Fibroblast of lung (primary cell): Measurements from ENCODE around the gene EIF4A2. TPM values are rescaled to one million over a fixed set of nuclear protein-coding genes. Genes with fewer than 3 reads are reported as not detected.
"Not testable (repeated sequence)": the region's sequence is repeated elsewhere in the genome, so short reads cannot be mapped to it uniquely, and the experiment has no call there.

Experiments
- DNase-seq, 2 donors: peaks; one replicate each; pipeline versions ENCODE4 v3.0.0 to v3.0.0-alpha.2; 2010; ENCODE audit warnings: low read depth in 2 of 2
- H2AFZ ChIP-seq: 2 replicates; pipeline ENCODE4 v1.5.1; 2012; ENCODE audit warnings: low read length, control low read depth, inconsistent platforms
- H3K27ac ChIP-seq: 2 replicates; pipeline ENCODE4 v1.5.1; 2011; ENCODE audit warnings: low read length, control low read depth; ENCODE audit not compliant: insufficient read depth
- H3K27me3 ChIP-seq: 2 replicates; pipeline ENCODE4 v1.5.1; 2011; ENCODE audit warnings: mild to moderate bottlenecking, low read length; ENCODE audit not compliant: control insufficient read depth, insufficient read depth
- H3K36me3 ChIP-seq: 2 replicates; pipeline ENCODE4 v1.5.1; 2011; ENCODE audit warnings: low read length; ENCODE audit not compliant: control insufficient read depth, insufficient read depth
- H3K4me1 ChIP-seq: 2 replicates; pipeline ENCODE4 v1.5.1; 2011; ENCODE audit warnings: low read length; ENCODE audit not compliant: control insufficient read depth, insufficient read depth; ENCODE audit errors: extremely low read depth
- H3K4me2 ChIP-seq: 2 replicates; pipeline ENCODE4 v1.5.1; 2011; ENCODE audit warnings: low read length, control low read depth; ENCODE audit not compliant: insufficient read depth; ENCODE audit errors: extremely low read depth
- H3K4me3 ChIP-seq, 4 experiments: fragments of 200-600 bp in 1 of 4; sonication (generic) in 1 of 4; replicated peaks in 1 of 4; 2 replicates each; pipeline ENCODE4 v1.5.1; 2011 to 2016; ENCODE audit warnings: low read length in 4 of 4, low read depth in 3 of 4, mild to moderate bottlenecking in 3 of 4, control low read depth in 2 of 4, inconsistent platforms in 1 of 4, mixed read lengths in 1 of 4; ENCODE audit not compliant: insufficient read depth in 1 of 4; ENCODE audit errors: control extremely low read depth in 1 of 4
- H3K79me2 ChIP-seq: 2 replicates; pipeline ENCODE4 v1.5.1; 2012; ENCODE audit warnings: mild to moderate bottlenecking, low read length, inconsistent platforms; ENCODE audit not compliant: control insufficient read depth, insufficient read depth
- H3K9ac ChIP-seq: 2 replicates; pipeline ENCODE4 v1.5.1; 2011; ENCODE audit warnings: mild to moderate bottlenecking, low read length, control low read depth; ENCODE audit not compliant: insufficient read depth
- H3K9me3 ChIP-seq: 2 replicates; pipeline ENCODE4 v1.5.1; 2012; ENCODE audit warnings: low read depth, low read length; ENCODE audit not compliant: control insufficient read depth, insufficient read depth
- H4K20me1 ChIP-seq: 2 replicates; pipeline ENCODE4 v1.5.1; 2011; ENCODE audit warnings: low read length; ENCODE audit not compliant: control insufficient read depth, insufficient read depth; ENCODE audit errors: extremely low read depth
- CTCF ChIP-seq, 2 donors: IDR thresholded peaks in 1 of 2; conservative IDR thresholded peaks in 1 of 2; 1 replicate in 1 of 2; 2 replicates in 1 of 2; pipeline ENCODE4 v1.5.1; 2011 to 2012; ENCODE audit warnings: low read length in 2 of 2, control low read depth in 1 of 2, inconsistent platforms in 1 of 2, low read depth in 1 of 2, mild to moderate bottlenecking in 1 of 2
- EZH2 ChIP-seq: IDR thresholded peaks from 2 replicates; pipeline ENCODE4 v1.5.1; 2012; ENCODE audit warnings: low read length, control low read depth, mild to moderate bottlenecking; ENCODE audit errors: missing control alignments
- polyA plus RNA-seq, 2 donors: library from polyadenylated mRNA; depleted of rRNA in 1 of 2; stranded (reverse) in 1 of 2; unstranded in 1 of 2; fragments of >200 nt; gene quantifications; 2 replicates each; pipeline ENCODE4 v1.2.1, GENCODE V29; 2011 to 2012; ENCODE audit warnings: missing spikeins in 1 of 2
- total RNA-seq: library from RNA; depleted of rRNA; stranded (reverse); fragments of >200 nt; gene quantifications from 2 replicates; pipeline ENCODE4 v1.2.1, GENCODE V29; 2014

EIF4A2 gene
- total and polyA plus RNA-seq, 2 donors (not counting 1 experiment from before 2014, with no cell fraction given): 432 to 1,128 TPM

GRCh38 chr3:186800285-186800684, 16.9 kb downstream of the EIF4A2 start:
- Histone ChIP-seq H3K79me2 (peaks cover 4% of the 10 kb centered on the region), H3K4me2 (no peak overlapping the region), H3K9ac (no peak overlapping the region), H2AFZ (no peak overlapping the region), H3K4me1 (no peaks in the 10 kb centered on the region), H3K4me3 (no peak overlapping the region), H3K27me3 (no peaks in the 10 kb centered on the region), H3K9me3 (no peaks in the 10 kb centered on the region), H3K36me3 (peaks cover 4% of the 10 kb centered on the region), H4K20me1 (no peaks in the 10 kb centered on the region), H3K27ac (no peak overlapping the region)
- DNase-seq: no peak
- TF ChIP-seq EZH2: no peak
- no peak for TF ChIP-seq CTCF (conservative IDR thresholded peaks at IDR 0.05 in 1 of 2, IDR thresholded peaks at IDR 0.05 in 1 of 2; ENCODE audit: low read depth in 1 of 2, low read length in 2 of 2)

- Histone ChIP-seq H3K9ac (no peak overlapping the region), H4K20me1 (no peaks in the 10 kb centered on the region), H3K27me3 (no peaks in the 10 kb centered on the region), H3K9me3 (no peaks in the 10 kb centered on the region), H3K4me1 (no peaks in the 10 kb centered on the region), H3K36me3 (peaks cover 4% of the 10 kb centered on the region), H3K27ac (no peak overlapping the region), H3K4me3 (no peak overlapping the region), H2AFZ (no peak overlapping the region), H3K4me2 (no peak overlapping the region), H3K79me2 (peaks cover 13% of the 10 kb centered on the region)
- DNase-seq: no peak
- TF ChIP-seq CTCF (conservative IDR thresholded peaks at IDR 0.05 in 1 of 2, IDR thresholded peaks at IDR 0.05 in 1 of 2; ENCODE audit: low read depth in 1 of 2, low read length in 2 of 2) (no peak), EZH2 (no peak)
Observed at GRCh38 chr3:186802701-186803100, 19.3 kb downstream of the EIF4A2 start.

GRCh38 chr3:186803447-186803846, 20.1 kb downstream of the EIF4A2 start:
- not testable (repeated sequence) for H2AFZ ChIP-seq, H3K4me1 ChIP-seq, H3K27me3 ChIP-seq, H3K36me3 ChIP-seq, H3K27ac ChIP-seq, H3K4me2 ChIP-seq, H4K20me1 ChIP-seq, H3K4me3 ChIP-seq, H3K9me3 ChIP-seq, H3K9ac ChIP-seq, DNase-seq
- H3K79me2 ChIP-seq: peaks cover 13% of the 10 kb centered on the region
